Upper lobe of left lung (tissue), 6 donors: Measurements from ENCODE around the gene ADAM12. TPM values are rescaled to one million over a fixed set of nuclear protein-coding genes. Genes with fewer than 3 reads are reported as not detected.
"Not testable (repeated sequence)": the region's sequence is repeated elsewhere in the genome, so short reads cannot be mapped to it uniquely, and the experiment has no call there.

Experiments
- ATAC-seq, 2 donors: fragments of 200-7000 bp; cut with Tn5 transposase; one replicate each; pipeline ENCODE4 v1.9.1; 2022; ENCODE audit warnings: mild to moderate bottlenecking in 2 of 2, moderate library complexity in 2 of 2; ENCODE audit not compliant: low FRiP score in 2 of 2
- DNase-seq, 2 donors: peaks; one replicate each; pipeline ENCODE4 v3.0.0-alpha.2; 2019 to 2020
- H3K27ac ChIP-seq, 4 donors: fragments of 200-600 bp; sonication (generic); one replicate each; pipeline ENCODE4 v1.5.1; 2016 to 2019
- H3K27me3 ChIP-seq, 4 donors: fragments of 200-600 bp; sonication (generic); one replicate each; pipeline ENCODE4 v1.5.1; 2017 to 2019
- H3K36me3 ChIP-seq, 4 donors: fragments of 200-600 bp; sonication (generic); one replicate each; pipeline ENCODE4 v1.5.1; 2016 to 2019
- H3K4me1 ChIP-seq, 4 donors: fragments of 200-600 bp; sonication (generic); one replicate each; pipeline ENCODE4 v1.5.1; 2018 to 2019
- H3K4me3 ChIP-seq, 4 donors: fragments of 200-600 bp; sonication (generic); one replicate each; pipeline ENCODE4 v1.5.1; 2017 to 2019; ENCODE audit warnings: mild to moderate bottlenecking in 2 of 4, moderate library complexity in 1 of 4
- H3K9me3 ChIP-seq, 4 donors: fragments of 200-600 bp; sonication (generic); one replicate each; pipeline ENCODE4 v1.5.1; 2018 to 2019
- CTCF ChIP-seq, 6 experiments: fragments of 450-650 bp in 4 of 6; fragments of 200-600 bp in 2 of 6; sonication (generic) in 2 of 6; IDR thresholded peaks; one replicate each; pipeline ENCODE4 v1.5.1; 2016 to 2019; ENCODE audit warnings: antibody characterized with exemption in 6 of 6
- EP300 ChIP-seq, 4 donors: sonication (generic); formaldehyde crosslinking; IDR thresholded peaks; one replicate each; pipeline ENCODE4 v1.5.1; 2017; ENCODE audit warnings: antibody characterized with exemption in 4 of 4, control low read depth in 2 of 4
- POLR2A ChIP-seq, 4 donors: fragments of 450-650 bp; IDR thresholded peaks; one replicate each; pipeline ENCODE4 v1.5.1; 2016 to 2017; ENCODE audit warnings: antibody characterized with exemption in 4 of 4, mild to moderate bottlenecking in 2 of 4
- POLR2AphosphoS5 ChIP-seq, 2 donors: sonication (generic); formaldehyde crosslinking; IDR thresholded peaks; one replicate each; pipeline ENCODE4 v1.5.1; 2017; ENCODE audit warnings: antibody characterized with exemption in 2 of 2
- WGBS, 2 donors: methylation state at CpG; one replicate each; pipeline ENCODE4 v1.1.5; 2017 to 2018; 5-methylcytosine and 5-hydroxymethylcytosine counted together
- total RNA-seq, 6 donors: library from RNA; depleted of rRNA in 4 of 6; stranded (reverse); fragments of >200 nt in 4 of 6; gene quantifications; one replicate each; pipeline versions ENCODE4 v1.1.0 to v1.2.1, GENCODE V29; 2016 to 2021
- donor health status: DM: no; HTN: no; CAD: no; lungs with moderate emphysema.
- donor health status: DM: no; HTN: yes; CAD: no; lungs with severe emphysema.

ADAM12 gene
- total RNA-seq, 6 donors from 2014 or later: 0.44 to 3.7 (median 0.82) TPM

GRCh38 chr10:126058104-126058503, 330.2 kb downstream of the ADAM12 start:
- no peak overlapping the region for H3K4me3 ChIP-seq
- no peaks in the 10 kb centered on the region for H3K27me3 ChIP-seq
- H3K4me1 ChIP-seq: no peaks in the 10 kb centered on the region
- no peak overlapping the region for H3K27ac ChIP-seq
- no peak for DNase-seq
- no peaks in the 10 kb centered on the region for H3K9me3 ChIP-seq
- no peaks in the 10 kb centered on the region for H3K36me3 ChIP-seq
- no peak for ATAC-seq
- no peak for TF ChIP-seq POLR2A (IDR thresholded peaks at IDR 0.05)
- TF ChIP-seq POLR2AphosphoS5 (IDR thresholded peaks at IDR 0.05): no peak
- TF ChIP-seq EP300 (IDR thresholded peaks at IDR 0.05): no peak
- no peak for TF ChIP-seq CTCF (IDR thresholded peaks at IDR 0.05)
- WGBS, 2 donors: 44 to 48% methylated on average over 6 of the region's 6 CpGs

- Histone ChIP-seq H3K4me1 (no peaks in the 10 kb centered on the region), H3K27ac (no peak overlapping the region), H3K36me3 (no peaks in the 10 kb centered on the region), H3K27me3 (no peaks in the 10 kb centered on the region), H3K4me3 (no peak overlapping the region), H3K9me3 (no peaks in the 10 kb centered on the region)
- DNase-seq: no peak
- ATAC-seq: no peak
- TF ChIP-seq POLR2AphosphoS5 (IDR thresholded peaks at IDR 0.05) (no peak), CTCF (IDR thresholded peaks at IDR 0.05) (no peak), EP300 (IDR thresholded peaks at IDR 0.05) (no peak), POLR2A (IDR thresholded peaks at IDR 0.05) (no peak)
- 82 to 93% methylated on average over 8 of the region's 8 CpGs for WGBS, 2 donors
Measured at GRCh38 chr10:126057494-126057893, 330.8 kb downstream of the ADAM12 start.

DNA sequence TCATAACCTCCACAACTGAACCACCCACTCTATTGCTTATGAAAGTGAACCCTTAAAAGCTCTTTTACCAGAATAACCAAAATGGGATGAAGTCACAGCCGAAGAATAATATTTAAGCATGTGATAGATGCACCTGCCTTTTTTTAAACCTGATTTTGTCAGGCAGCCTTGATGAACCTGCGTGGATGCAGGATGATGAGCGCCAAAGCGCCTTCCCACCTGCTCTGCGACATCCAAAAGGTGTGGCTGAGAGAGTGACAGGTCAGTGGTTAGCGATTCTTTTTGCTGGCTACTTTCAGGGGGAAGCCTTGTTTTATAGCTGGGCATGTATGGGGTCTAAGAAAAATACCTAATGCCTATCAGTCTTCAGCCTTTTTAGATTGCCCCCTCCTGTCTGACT, 334.1 kb downstream of the ADAM12 start:
- no peaks in the 10 kb centered on the region for H3K27me3 ChIP-seq
- WGBS, 2 donors: 92 to 94% methylated on average over 6 of the region's 6 CpGs
- H3K9me3 ChIP-seq: no peaks in the 10 kb centered on the region
- H3K4me1 ChIP-seq: peaks cover 0 to 11% (median 7%) of the 10 kb centered on the region in 4 donors
- H3K4me3 ChIP-seq: no peak overlapping the region
- no peak for DNase-seq
- ATAC-seq: no peak
- no peaks in the 10 kb centered on the region for H3K36me3 ChIP-seq
- TF ChIP-seq POLR2A (IDR thresholded peaks at IDR 0.05) (no peak), POLR2AphosphoS5 (IDR thresholded peaks at IDR 0.05) (no peak), CTCF (IDR thresholded peaks at IDR 0.05) (no peak), EP300 (IDR thresholded peaks at IDR 0.05) (no peak)
- no peak overlapping the region for H3K27ac ChIP-seq

DNA sequence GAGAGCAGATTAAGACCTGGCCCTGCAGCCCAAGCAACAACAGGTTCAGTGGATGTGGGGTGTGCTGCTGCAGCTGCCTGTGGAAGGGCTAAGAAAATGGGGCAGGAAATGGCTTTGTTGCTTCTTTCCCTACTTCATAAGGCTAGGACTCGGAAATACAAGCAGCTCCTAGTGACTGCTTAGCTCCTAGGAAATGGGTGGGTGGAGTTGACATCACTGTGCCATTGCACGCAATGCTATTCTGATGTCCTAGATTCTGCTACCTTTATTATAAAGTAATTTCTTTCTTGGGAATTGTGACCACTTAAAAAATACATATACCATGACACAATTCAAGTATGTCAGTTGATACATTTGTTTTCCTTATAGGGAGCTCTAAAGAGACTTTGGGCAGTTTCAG, 336.1 kb downstream of the ADAM12 start:
- no peak for DNase-seq
- TF ChIP-seq POLR2AphosphoS5 (IDR thresholded peaks at IDR 0.05): no peak
- H3K36me3 ChIP-seq: no peaks in the 10 kb centered on the region
- H3K9me3 ChIP-seq: no peaks in the 10 kb centered on the region
- H3K27ac ChIP-seq: no peak overlapping the region
- WGBS, 2 donors: 86 to 90% methylated on average over 2 of the region's 2 CpGs
- H3K4me1 ChIP-seq: peaks cover 0 to 11% (median 8%) of the 10 kb centered on the region in 4 donors
- H3K27me3 ChIP-seq: no peaks in the 10 kb centered on the region
- H3K4me3 ChIP-seq: no peak overlapping the region
- no peak for ATAC-seq

DNA sequence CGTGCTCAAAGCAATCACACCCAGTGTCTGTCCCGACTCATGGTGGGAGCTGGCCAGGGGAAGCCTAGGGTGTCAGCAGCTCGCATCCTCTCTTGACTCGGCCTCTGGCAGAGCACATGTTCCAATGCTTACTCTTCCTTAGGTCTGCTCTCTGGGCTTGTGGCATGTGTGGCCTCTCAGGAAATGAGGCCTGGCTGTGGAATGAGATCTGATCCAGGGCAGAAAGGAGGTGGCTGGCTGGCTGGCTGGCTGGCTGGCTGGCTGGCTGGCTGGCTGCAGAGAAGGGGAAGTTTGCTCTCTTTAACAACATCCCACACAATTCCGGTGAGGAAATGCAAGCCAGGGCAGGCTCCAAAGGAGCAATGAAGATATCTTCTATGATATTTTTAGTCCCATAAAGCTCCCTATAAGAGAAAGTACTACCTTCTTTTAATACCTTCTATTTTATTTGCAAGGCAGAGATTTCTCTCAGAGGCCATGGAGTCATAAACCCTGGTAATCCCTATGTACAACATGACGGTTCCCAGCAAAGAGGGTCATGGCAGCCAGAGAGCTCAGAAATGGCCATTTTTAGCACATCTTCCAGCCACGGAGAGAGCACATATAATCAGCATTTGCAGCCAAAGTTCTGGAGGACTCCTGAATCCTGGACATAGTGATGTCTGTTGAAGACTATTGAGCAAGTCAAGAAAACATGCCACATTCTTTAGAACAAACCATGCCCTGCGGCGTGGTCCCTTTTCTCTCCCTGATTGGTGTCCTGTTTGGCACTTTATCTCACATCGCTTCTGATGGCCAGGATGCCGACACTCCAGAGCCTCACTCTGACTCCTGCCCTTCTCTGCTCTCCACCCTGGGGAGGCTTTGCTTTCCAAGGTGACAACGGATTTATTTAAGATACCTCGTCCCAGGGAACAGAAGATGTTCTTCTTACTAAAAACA, 338.2 kb downstream of the ADAM12 start:
- H3K4me1 ChIP-seq: peaks cover 0 to 11% (median 8%) of the 10 kb centered on the region in 4 donors
- TF ChIP-seq CTCF (IDR thresholded peaks at IDR 0.05) (no peak), EP300 (IDR thresholded peaks at IDR 0.05) (no peak), POLR2A (IDR thresholded peaks at IDR 0.05) (no peak), POLR2AphosphoS5 (IDR thresholded peaks at IDR 0.05) (no peak)
- H3K9me3 ChIP-seq: no peaks in the 10 kb centered on the region
- no peaks in the 10 kb centered on the region for H3K27me3 ChIP-seq
- DNase-seq (no peak), ATAC-seq (peak; percentile 68 to 70)
- no peaks in the 10 kb centered on the region for H3K36me3 ChIP-seq
- H3K27ac ChIP-seq: no peak overlapping the region
- WGBS, 2 donors: 57 to 59% methylated on average over 13 of the region's 13 CpGs
- no peak overlapping the region for H3K4me3 ChIP-seq

DNA sequence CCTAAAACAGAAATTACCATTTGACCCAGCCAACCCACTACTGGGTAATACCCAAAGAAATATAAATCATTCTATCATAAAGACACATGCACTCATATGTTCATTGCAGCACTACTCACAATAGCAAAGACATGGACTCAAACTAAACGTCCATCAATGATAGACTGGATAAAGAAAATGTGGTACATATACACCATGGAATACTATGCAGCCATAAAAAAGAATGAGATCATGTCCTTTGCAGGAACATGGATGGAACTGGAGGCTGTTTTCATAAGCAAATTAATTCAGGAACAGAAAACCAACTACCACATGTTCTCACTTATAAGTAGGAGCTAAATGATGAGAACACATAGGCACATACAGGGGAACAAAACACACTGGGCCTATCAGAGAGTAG, 340.5 kb downstream of the ADAM12 start:
- not testable (repeated sequence) for DNase-seq, H3K36me3 ChIP-seq, ATAC-seq, H3K27me3 ChIP-seq, H3K4me3 ChIP-seq, H3K9me3 ChIP-seq, H3K27ac ChIP-seq
- peaks cover 3 to 14% (median 9%) of the 10 kb centered on the region in 4 donors for H3K4me1 ChIP-seq
- WGBS, 2 donors: 86 to 90% methylated on average over 1 of the region's 1 CpG
